IMR-90 (cell line): ENCODE results near the gene TMEM181. TPM values are rescaled to one million over a fixed set of nuclear protein-coding genes. Genes with fewer than 3 reads are reported as not detected.

Experiments used
- ATAC-seq: fragments of 200-7000 bp; cut with Tn5 transposase; 2 replicates; pipeline ENCODE4 v1.9.1; 2020; ENCODE audit warnings: low read depth, mild to moderate bottlenecking, moderate library complexity
- BruUV-seq: library from RNA; stranded (reverse); fragments of 400-500 nt; replicated peaks from 2 replicates; lab custom pipeline; 2021; lab: Mats Ljungman, UMichigan
- CTCF ChIA-PET: fragments of 300-600 bp; formaldehyde crosslinking; extraction: SDS; loops from one replicate; lab custom pipeline; 2021; ENCODE audit warnings: antibody characterized with exemption; lab: Yijun Ruan, JAX
- POLR2A ChIA-PET: fragments of 300-600 bp; sonication (Branson Sonifier 250); formaldehyde crosslinking; loops from one replicate; lab custom pipeline; 2022; ENCODE audit warnings: antibody characterized with exemption; ENCODE audit not compliant: unreplicated experiment; lab: Charles Lee
- DNase-seq: peaks from one replicate; pipeline ENCODE4 v3.0.0; 2013
- H2AFZ ChIP-seq: replicated peaks from 2 replicates; pipeline ENCODE3; 2013; ENCODE audit warnings: low read length, mild to moderate bottlenecking; ENCODE audit not compliant: poor library complexity
- H2AK5ac ChIP-seq: 2 replicates; pipeline ENCODE4 v1.6.1; 2013; ENCODE audit warnings: low read depth, low read length, inconsistent platforms
- H2AK9ac ChIP-seq: replicated peaks from 2 replicates; pipeline ENCODE3; 2013; ENCODE audit warnings: mild to moderate bottlenecking, low read depth, low read length, moderate library complexity; ENCODE audit not compliant: poor library complexity
- H2BK120ac ChIP-seq: 2 replicates; pipeline ENCODE4 v1.6.1; 2013; ENCODE audit warnings: low read depth, low read length, inconsistent platforms
- H2BK15ac ChIP-seq: 3 replicates; pipeline ENCODE4 v1.6.1; 2013; ENCODE audit warnings: low read depth, low read length, inconsistent platforms
- H2BK20ac ChIP-seq: 2 replicates; pipeline ENCODE4 v1.6.1; 2013; ENCODE audit warnings: low read depth, mild to moderate bottlenecking, inconsistent platforms, low read length, moderate library complexity
- H2BK5ac ChIP-seq: 2 replicates; pipeline ENCODE4 v1.6.1; 2013; ENCODE audit warnings: mild to moderate bottlenecking, low read depth, low read length, inconsistent platforms; ENCODE audit not compliant: poor library complexity, severe bottlenecking
- H3K14ac ChIP-seq: replicated peaks from 2 replicates; pipeline ENCODE4 v1.6.1; 2013; ENCODE audit warnings: low read depth, low read length, inconsistent platforms
- H3K18ac ChIP-seq: 2 replicates; pipeline ENCODE4 v1.6.1; 2013; ENCODE audit warnings: low read depth, low read length, control low read depth
- H3K23ac ChIP-seq: 2 replicates; pipeline ENCODE4 v1.6.1; 2013; ENCODE audit warnings: low read depth, low read length, inconsistent platforms
- H3K27ac ChIP-seq: 2 replicates; pipeline ENCODE4 v1.5.1; 2013; ENCODE audit warnings: mild to moderate bottlenecking, control low read depth, low read length; ENCODE audit not compliant: insufficient read depth
- H3K27me3 ChIP-seq: 2 replicates; pipeline ENCODE4 v1.6.1; 2013; ENCODE audit warnings: low read length; ENCODE audit not compliant: control insufficient read depth, insufficient read depth
- H3K36me3 ChIP-seq: 2 replicates; pipeline ENCODE4 v1.6.1; 2013; ENCODE audit warnings: low read length, mixed read lengths; ENCODE audit not compliant: control insufficient read depth, insufficient read depth
- H3K4ac ChIP-seq: 2 replicates; pipeline ENCODE4 v1.6.1; 2013; ENCODE audit warnings: low read depth, low read length, inconsistent platforms
- H3K4me1 ChIP-seq: 2 replicates; pipeline ENCODE4 v1.6.1; 2013; ENCODE audit warnings: low read length, mixed read lengths; ENCODE audit not compliant: control insufficient read depth, insufficient read depth
- H3K4me2 ChIP-seq: 2 replicates; pipeline ENCODE4 v1.6.1; 2013; ENCODE audit warnings: low read depth, mild to moderate bottlenecking, control low read depth, low read length, moderate library complexity
- H3K4me3 ChIP-seq: 2 replicates; pipeline ENCODE4 v1.5.1; 2013; ENCODE audit warnings: low read depth, mild to moderate bottlenecking, control low read depth, low read length, moderate library complexity; ENCODE audit not compliant: insufficient read depth
- H3K56ac ChIP-seq: 2 replicates; pipeline ENCODE4 v1.6.1; 2013; ENCODE audit warnings: low read length, inconsistent platforms; ENCODE audit not compliant: insufficient read depth; ENCODE audit errors: extremely low read depth
- H3K79me1 ChIP-seq, 2 experiments: 2 replicates each; pipeline ENCODE4 v1.6.1; 2013; ENCODE audit warnings: low read length in 2 of 2, inconsistent platforms in 1 of 2, low read depth in 1 of 2
- H3K9ac ChIP-seq: 2 replicates; pipeline ENCODE4 v1.6.1; 2013; ENCODE audit warnings: low read depth, low read length, control low read depth
- H3K9me1 ChIP-seq: 2 replicates; pipeline ENCODE4 v1.6.1; 2013; ENCODE audit warnings: low read length, inconsistent platforms; ENCODE audit not compliant: insufficient read depth
- H3K9me3 ChIP-seq: 2 replicates; pipeline ENCODE4 v1.6.1; 2013; ENCODE audit warnings: low read length; ENCODE audit not compliant: control insufficient read depth, insufficient read depth
- H4K20me1 ChIP-seq: 2 replicates; pipeline ENCODE4 v1.6.1; 2013; ENCODE audit warnings: low read length, inconsistent platforms; ENCODE audit not compliant: insufficient read depth
- H4K5ac ChIP-seq: 2 replicates; pipeline ENCODE4 v1.6.1; 2013; ENCODE audit warnings: mild to moderate bottlenecking, low read depth, low read length, control low read depth
- H4K8ac ChIP-seq, 2 experiments: 2 replicates each; pipeline ENCODE4 v1.6.1; 2013; ENCODE audit warnings: low read depth in 2 of 2, low read length in 2 of 2, control low read depth in 1 of 2, inconsistent platforms in 1 of 2
- H4K91ac ChIP-seq: 2 replicates; pipeline ENCODE4 v1.6.1; 2013; ENCODE audit warnings: low read depth, low read length, inconsistent platforms; ENCODE audit not compliant: insufficient read depth
- BHLHE40 ChIP-seq: fragments of 150-350 bp; IDR thresholded peaks from 2 replicates; pipeline ENCODE4 v1.6.1; 2016; ENCODE audit warnings: mild to moderate bottlenecking, low read depth, low read length
- CEBPB ChIP-seq: IDR thresholded peaks from 2 replicates; pipeline ENCODE4 v1.6.1; 2012; ENCODE audit warnings: low read depth, low read length, improper control_type of control experiment
- CHD1 ChIP-seq: IDR thresholded peaks from 2 replicates; pipeline ENCODE4 v1.6.1; 2012; ENCODE audit warnings: low read depth, low read length, improper control_type of control experiment
- CTCF ChIP-seq: conservative IDR thresholded peaks from 2 replicates; pipeline ENCODE4 v1.5.1; 2012; ENCODE audit warnings: mild to moderate bottlenecking, low read depth, low read length, improper control_type of control experiment
- FOS ChIP-seq: fragments of 150-350 bp; IDR thresholded peaks from 2 replicates; pipeline ENCODE4 v1.6.1; 2016; ENCODE audit warnings: low read depth, low read length
- MAFK ChIP-seq: IDR thresholded peaks from 2 replicates; pipeline ENCODE4 v1.6.1; 2012; ENCODE audit warnings: low read depth, low read length, improper control_type of control experiment
- MAZ ChIP-seq: IDR thresholded peaks from 2 replicates; pipeline ENCODE4 v1.6.1; 2012; ENCODE audit warnings: low read depth, mild to moderate bottlenecking, low read length, improper control_type of control experiment, moderate library complexity, borderline replicate concordance
- MXI1 ChIP-seq: IDR thresholded peaks from 2 replicates; pipeline ENCODE4 v1.6.1; 2012; ENCODE audit warnings: low read depth, mild to moderate bottlenecking, low read length, moderate library complexity, borderline replicate concordance
- NFE2L2 ChIP-seq: fragments of 150-350 bp; IDR thresholded peaks from 2 replicates; pipeline ENCODE4 v1.6.1; 2016; ENCODE audit warnings: low read depth, mild to moderate bottlenecking, low read length
- POLR2A ChIP-seq: IDR thresholded peaks from 2 replicates; pipeline ENCODE4 v1.6.1; 2012; ENCODE audit warnings: mild to moderate bottlenecking, low read depth, low read length
- RAD21 ChIP-seq: IDR thresholded peaks from 2 replicates; pipeline ENCODE4 v1.6.1; 2012; ENCODE audit warnings: low read length, improper control_type of control experiment
- RCOR1 ChIP-seq: IDR thresholded peaks from 2 replicates; pipeline ENCODE4 v1.6.1; 2012; ENCODE audit warnings: mild to moderate bottlenecking, low read length, improper control_type of control experiment; ENCODE audit not compliant: insufficient replicate concordance
- RFX5 ChIP-seq: IDR thresholded peaks from 2 replicates; pipeline ENCODE4 v1.8.0; 2012; ENCODE audit warnings: low read depth, mild to moderate bottlenecking, low read length, moderate library complexity
- SMC3 ChIP-seq: fragments of 150-350 bp; IDR thresholded peaks from 2 replicates; pipeline ENCODE4 v1.6.1; 2016; ENCODE audit warnings: low read depth, mild to moderate bottlenecking, antibody characterized with exemption, low read length, moderate library complexity
- WGBS, 2 experiments: methylation state at CpG; one replicate each; pipeline versions ENCODE4 v1.1.5 to v1.1.7; 2013; ENCODE audit warnings: missing lambda C conversion rate in 2 of 2; ENCODE audit not compliant: insufficient read length in 1 of 2; ENCODE audit errors: extremely low coverage in 2 of 2; 5-methylcytosine and 5-hydroxymethylcytosine counted together
- dilution Hi-C: fragments of 300-500 bp; cut with HindIII; formaldehyde crosslinking; loops from one replicate; pipeline ENCODE4 v1.14.3; 2018; ENCODE audit warnings: low sequenced_read_pairs; ENCODE audit not compliant: unreplicated experiment
- in situ Hi-C: fragments of 300-500 bp; cut with MboI; formaldehyde crosslinking; loops from 3 replicates; pipeline ENCODE4 v1.14.3; 2019; ENCODE audit warnings: low sequenced_read_pairs, inconsistent platforms, mixed read lengths
- intact Hi-C: fragments of 100-400 bp; cut with micrococcal nuclease; formaldehyde crosslinking; loops from 2 replicates; pipeline ENCODE4 v1.10.0; 2022
- polyA plus RNA-seq, 3 experiments: library from polyadenylated mRNA; depleted of rRNA; stranded (reverse); fragments of >200 nt; gene quantifications; 2 replicates each; pipeline ENCODE4 v1.2.3, GENCODE V29; 2012; ENCODE audit warnings: low replicate concordance in 1 of 3
- total RNA-seq: library from RNA; depleted of rRNA; stranded (reverse); fragments of >200 nt; gene quantifications from 2 replicates; pipeline ENCODE4 v1.2.3, GENCODE V29; 2012
- TF ChIP-seq, protein P1 (sequence below): fragments of 150-350 bp; IDR thresholded peaks from 2 replicates; pipeline ENCODE4 v1.6.1; 2017; ENCODE audit warnings: mild to moderate bottlenecking, antibody characterized with exemption, low read length, low read depth
- TF ChIP-seq, protein P2 (sequence below): fragments of 150-350 bp; IDR thresholded peaks from 2 replicates; pipeline ENCODE4 v1.6.1; 2016; ENCODE audit warnings: low read depth, mild to moderate bottlenecking, low read length, moderate library complexity, borderline replicate concordance

Gene TMEM181
- total and polyA plus RNA-seq, 2 of the 4 experiments (the other 2 are of a cell fraction) = 22.8 to 27.8 TPM

- in situ Hi-C loops = no loop called here
- Histone ChIP-seq H4K5ac (no peak overlapping the region), H2BK15ac (no peak overlapping the region), H2AK5ac (no peak overlapping the region), H3K4ac (no peak overlapping the region), H3K14ac (no peak overlapping the region), H3K4me1 (peaks cover 9% of the 10 kb centered on the region), H3K9ac (no peak overlapping the region), H4K8ac (no peak overlapping the region), H3K79me1 (peaks cover 5 to 25% of the 10 kb centered on the region in 2 experiments; a peak in 3 of 4 replicates), H3K18ac (no peak overlapping the region), H3K4me3 (no peak overlapping the region), H2AFZ (peak overlapping the region; percentile 67), H4K20me1 (peaks cover 21% of the 10 kb centered on the region), H3K9me3 (no peaks in the 10 kb centered on the region), H2BK5ac (no peak overlapping the region), H2BK20ac (no peak overlapping the region), H4K91ac (no peak overlapping the region), H3K27me3 (no peaks in the 10 kb centered on the region), H3K36me3 (no peaks in the 10 kb centered on the region), H2BK120ac (no peak overlapping the region), H3K9me1 (peaks cover 14% of the 10 kb centered on the region), H3K23ac (no peak overlapping the region), H2AK9ac (no peak overlapping the region), H3K4me2 (no peak overlapping the region), H3K56ac (no peak overlapping the region), H3K27ac (no peak overlapping the region)
- TF ChIP-seq MXI1 = no peak
- no peak for TF ChIP-seq NFE2L2
- no peak for TF ChIP-seq MAFK
- TF ChIP-seq RAD21 = no peak
- no peak for TF ChIP-seq CEBPB
- TF ChIP-seq MAZ = no peak
- no peak for TF ChIP-seq BHLHE40
- TF ChIP-seq CHD1 = no peak
- TF ChIP-seq, protein P1, sequence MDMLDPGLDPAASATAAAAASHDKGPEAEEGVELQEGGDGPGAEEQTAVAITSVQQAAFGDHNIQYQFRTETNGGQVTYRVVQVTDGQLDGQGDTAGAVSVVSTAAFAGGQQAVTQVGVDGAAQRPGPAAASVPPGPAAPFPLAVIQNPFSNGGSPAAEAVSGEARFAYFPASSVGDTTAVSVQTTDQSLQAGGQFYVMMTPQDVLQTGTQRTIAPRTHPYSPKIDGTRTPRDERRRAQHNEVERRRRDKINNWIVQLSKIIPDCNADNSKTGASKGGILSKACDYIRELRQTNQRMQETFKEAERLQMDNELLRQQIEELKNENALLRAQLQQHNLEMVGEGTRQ = no peak
- no peak for TF ChIP-seq RCOR1
- TF ChIP-seq RFX5 = no peak
- no peak for TF ChIP-seq SMC3
- no peak for TF ChIP-seq POLR2A
- no peak for TF ChIP-seq FOS
- no peak for TF ChIP-seq CTCF
- TF ChIP-seq, protein P2, sequence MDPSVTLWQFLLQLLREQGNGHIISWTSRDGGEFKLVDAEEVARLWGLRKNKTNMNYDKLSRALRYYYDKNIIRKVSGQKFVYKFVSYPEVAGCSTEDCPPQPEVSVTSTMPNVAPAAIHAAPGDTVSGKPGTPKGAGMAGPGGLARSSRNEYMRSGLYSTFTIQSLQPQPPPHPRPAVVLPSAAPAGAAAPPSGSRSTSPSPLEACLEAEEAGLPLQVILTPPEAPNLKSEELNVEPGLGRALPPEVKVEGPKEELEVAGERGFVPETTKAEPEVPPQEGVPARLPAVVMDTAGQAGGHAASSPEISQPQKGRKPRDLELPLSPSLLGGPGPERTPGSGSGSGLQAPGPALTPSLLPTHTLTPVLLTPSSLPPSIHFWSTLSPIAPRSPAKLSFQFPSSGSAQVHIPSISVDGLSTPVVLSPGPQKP = no peak
- intact Hi-C loops = no loop called here
- WGBS, 2 experiments = 83% methylated on average over 3 of the region's 5 CpGs; no CpG with 5 or more reads in 1 of the 2 experiments
- ChIA-PET POLR2A (interaction anchor here (0.6 to 0.7 kb wide), 2 partner anchors 8 to 16 kb away, joined by 3 to 4 read pairs; no protein-coding TSS in a partner anchor), CTCF (no interaction called here)
- DNase-seq (no peak), ATAC-seq (no peak)
- dilution Hi-C loops = no loop called here
- no TSS peak for BruUV-seq
These were observed 2.0 kb upstream of the TMEM181 start for GRCh38 chr6:158557927-158558326.
